Measurements from ENCODE around the gene WWOX. TPM values are rescaled to one million over a fixed set of nuclear protein-coding genes. Genes with fewer than 3 reads are reported as not detected.

WWOX gene
- total and polyA plus RNA-seq, 2 experiments from 2014 or later: 22.1 to 123 TPM

- H3K27me3 ChIP-seq: no peaks in the 10 kb centered on the region
- H3K4me1 ChIP-seq (ENCODE audit: low read depth): peaks cover 4% of the 10 kb centered on the region
- H3K27ac ChIP-seq: no peak overlapping the region
- no peaks in the 10 kb centered on the region for H3K9me3 ChIP-seq (ENCODE audit: low read depth)
- TF ChIP-seq, protein P1, sequence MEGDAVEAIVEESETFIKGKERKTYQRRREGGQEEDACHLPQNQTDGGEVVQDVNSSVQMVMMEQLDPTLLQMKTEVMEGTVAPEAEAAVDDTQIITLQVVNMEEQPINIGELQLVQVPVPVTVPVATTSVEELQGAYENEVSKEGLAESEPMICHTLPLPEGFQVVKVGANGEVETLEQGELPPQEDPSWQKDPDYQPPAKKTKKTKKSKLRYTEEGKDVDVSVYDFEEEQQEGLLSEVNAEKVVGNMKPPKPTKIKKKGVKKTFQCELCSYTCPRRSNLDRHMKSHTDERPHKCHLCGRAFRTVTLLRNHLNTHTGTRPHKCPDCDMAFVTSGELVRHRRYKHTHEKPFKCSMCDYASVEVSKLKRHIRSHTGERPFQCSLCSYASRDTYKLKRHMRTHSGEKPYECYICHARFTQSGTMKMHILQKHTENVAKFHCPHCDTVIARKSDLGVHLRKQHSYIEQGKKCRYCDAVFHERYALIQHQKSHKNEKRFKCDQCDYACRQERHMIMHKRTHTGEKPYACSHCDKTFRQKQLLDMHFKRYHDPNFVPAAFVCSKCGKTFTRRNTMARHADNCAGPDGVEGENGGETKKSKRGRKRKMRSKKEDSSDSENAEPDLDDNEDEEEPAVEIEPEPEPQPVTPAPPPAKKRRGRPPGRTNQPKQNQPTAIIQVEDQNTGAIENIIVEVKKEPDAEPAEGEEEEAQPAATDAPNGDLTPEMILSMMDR (IDR thresholded peaks at IDR 0.05; ENCODE audit: low read depth, low read length): no peak
- no peaks in the 10 kb centered on the region for H3K36me3 ChIP-seq
- DNase-seq (ENCODE audit: low read depth in 1 of 2, low spot score in 1 of 2): no peak
- no peak overlapping the region for H3K4me3 ChIP-seq
These were observed 97.0 kb downstream of the WWOX start for GRCh38 chr16:78196502-78196901.

DNA sequence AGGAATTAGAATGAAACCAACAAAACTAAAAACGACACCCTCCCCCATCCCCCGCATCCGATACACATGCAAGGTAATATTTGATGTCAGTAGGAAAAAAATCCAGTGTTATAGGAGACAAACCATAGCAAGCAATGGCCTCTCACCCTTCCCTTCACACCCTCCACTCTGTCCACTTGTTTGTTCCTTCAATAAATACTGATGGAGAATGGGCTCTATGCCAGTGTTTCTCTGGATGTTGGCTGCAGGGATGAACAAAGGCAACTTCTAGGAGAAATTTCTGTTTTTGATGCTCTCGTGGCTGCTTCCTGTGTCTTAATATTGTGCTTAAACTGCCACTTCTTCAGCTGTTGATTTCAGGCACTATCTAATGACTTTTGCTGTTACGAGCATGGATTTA lies 98.8 kb downstream of the WWOX start:
- Histone ChIP-seq H3K4me3 (no peak overlapping the region), H3K9me3 (ENCODE audit: low read depth) (no peaks in the 10 kb centered on the region), H3K27me3 (no peaks in the 10 kb centered on the region), H3K36me3 (no peaks in the 10 kb centered on the region), H3K4me1 (ENCODE audit: low read depth) (peaks cover 4% of the 10 kb centered on the region), H3K27ac (no peak overlapping the region)
- DNase-seq (ENCODE audit: low read depth in 1 of 2, low spot score in 1 of 2): no peak
- TF ChIP-seq, protein P1 (IDR thresholded peaks at IDR 0.05; ENCODE audit: low read depth, low read length): no peak

DNA sequence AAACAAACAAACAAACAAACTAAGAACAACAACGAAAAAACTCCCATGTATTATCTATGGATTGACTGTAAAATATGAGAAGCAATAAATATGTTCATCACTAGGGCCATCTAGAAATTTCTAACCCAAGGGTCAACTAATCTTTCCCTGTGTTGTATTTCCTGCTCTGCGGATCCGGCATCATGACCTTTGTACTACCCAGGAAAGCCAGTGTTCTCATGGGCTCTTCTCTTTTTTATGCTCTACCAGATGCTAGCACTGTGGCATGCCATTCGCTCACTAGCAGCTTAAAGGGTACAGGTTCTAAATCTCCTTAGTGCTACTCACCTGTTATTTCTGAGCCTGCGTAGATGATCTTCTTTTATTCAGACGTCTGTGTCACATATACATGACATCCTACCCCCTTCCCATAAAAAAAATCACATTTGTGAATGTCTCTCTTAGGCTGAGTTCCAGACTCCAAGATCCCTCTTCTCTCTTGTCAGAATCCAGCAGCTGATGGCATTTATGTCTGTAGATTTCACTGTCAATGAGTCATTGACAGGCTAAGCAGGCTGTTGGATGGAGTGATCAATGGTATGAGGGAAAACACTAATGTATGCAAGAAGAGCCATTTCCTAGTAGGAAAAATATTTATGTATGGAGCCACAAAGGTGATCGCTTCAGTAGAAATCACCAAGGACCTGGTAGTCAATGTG lies 100.0 kb downstream of the WWOX start:
- Histone ChIP-seq H3K36me3 (no peaks in the 10 kb centered on the region), H3K4me1 (ENCODE audit: low read depth) (peaks cover 4% of the 10 kb centered on the region), H3K9me3 (ENCODE audit: low read depth) (no peaks in the 10 kb centered on the region), H3K4me3 (no peak overlapping the region), H3K27me3 (no peaks in the 10 kb centered on the region), H3K27ac (no peak overlapping the region)
- TF ChIP-seq, protein P1 (IDR thresholded peaks at IDR 0.05; ENCODE audit: low read depth, low read length): no peak
- DNase-seq (ENCODE audit: low read depth in 1 of 2, low spot score in 1 of 2): no peak

DNA sequence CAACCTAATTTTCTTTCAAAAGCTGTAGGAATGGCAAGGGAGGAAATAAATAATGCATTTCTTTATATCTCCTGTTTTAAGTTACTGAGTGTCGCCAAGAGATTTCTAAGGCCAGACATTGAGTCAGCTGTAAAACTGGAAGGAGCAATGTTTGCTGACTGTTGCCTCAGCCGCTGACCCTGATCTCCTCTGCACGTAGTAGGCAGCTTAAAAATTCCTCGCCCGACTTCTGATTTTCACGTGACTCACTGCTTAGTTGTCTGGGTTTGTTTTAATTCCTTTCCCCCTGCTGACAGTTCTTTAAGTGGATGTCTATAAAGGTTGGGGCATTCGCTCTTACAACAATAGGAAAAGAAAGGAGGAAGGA lies 100.6 kb downstream of the WWOX start:
- H3K27me3 ChIP-seq: no peaks in the 10 kb centered on the region
- H3K27ac ChIP-seq: no peak overlapping the region
- no peaks in the 10 kb centered on the region for H3K9me3 ChIP-seq (ENCODE audit: low read depth)
- TF ChIP-seq, protein P1 (IDR thresholded peaks at IDR 0.05; ENCODE audit: low read depth, low read length): no peak
- no peak for DNase-seq (ENCODE audit: low read depth in 1 of 2, low spot score in 1 of 2)
- peaks cover 4% of the 10 kb centered on the region for H3K4me1 ChIP-seq (ENCODE audit: low read depth)
- no peaks in the 10 kb centered on the region for H3K36me3 ChIP-seq
- H3K4me3 ChIP-seq: no peak overlapping the region

DNA sequence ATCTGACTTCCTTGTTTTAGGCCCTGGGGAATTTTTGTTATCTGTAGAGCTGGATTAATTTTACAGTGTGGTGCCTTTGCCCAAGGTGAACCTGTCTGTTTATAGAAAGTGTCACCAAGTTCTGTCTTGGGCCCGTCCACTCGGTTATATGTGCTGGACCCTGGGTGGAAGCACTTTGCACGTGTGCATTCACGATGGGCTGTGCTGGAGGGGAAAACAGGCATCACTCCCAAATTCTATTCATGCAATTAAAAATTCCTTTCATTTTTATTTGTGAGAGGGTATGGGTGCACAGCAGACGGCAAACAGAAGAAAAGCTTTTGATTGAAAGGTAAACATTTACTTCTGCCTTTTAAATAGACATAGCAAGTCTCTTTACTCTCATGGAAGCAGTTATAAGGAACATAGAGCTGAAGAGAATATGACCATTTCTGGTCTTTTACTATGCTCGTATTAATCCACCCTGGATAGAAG lies 101.2 kb downstream of the WWOX start:
- no peaks in the 10 kb centered on the region for H3K9me3 ChIP-seq (ENCODE audit: low read depth)
- no peaks in the 10 kb centered on the region for H3K36me3 ChIP-seq
- no peak overlapping the region for H3K27ac ChIP-seq
- TF ChIP-seq, protein P1 (IDR thresholded peaks at IDR 0.05; ENCODE audit: low read depth, low read length): no peak
- DNase-seq (ENCODE audit: low read depth in 1 of 2, low spot score in 1 of 2): no peak
- H3K27me3 ChIP-seq: no peaks in the 10 kb centered on the region
- peaks cover 4% of the 10 kb centered on the region for H3K4me1 ChIP-seq (ENCODE audit: low read depth)
- H3K4me3 ChIP-seq: no peak overlapping the region
